ENCODE data around the gene MAP6. TPM values are rescaled to one million over a fixed set of nuclear protein-coding genes. Genes with fewer than 3 reads are reported as not detected.

MAP6 gene
- total RNA-seq, 1 donor from 2014 or later: 30.5 TPM

DNA sequence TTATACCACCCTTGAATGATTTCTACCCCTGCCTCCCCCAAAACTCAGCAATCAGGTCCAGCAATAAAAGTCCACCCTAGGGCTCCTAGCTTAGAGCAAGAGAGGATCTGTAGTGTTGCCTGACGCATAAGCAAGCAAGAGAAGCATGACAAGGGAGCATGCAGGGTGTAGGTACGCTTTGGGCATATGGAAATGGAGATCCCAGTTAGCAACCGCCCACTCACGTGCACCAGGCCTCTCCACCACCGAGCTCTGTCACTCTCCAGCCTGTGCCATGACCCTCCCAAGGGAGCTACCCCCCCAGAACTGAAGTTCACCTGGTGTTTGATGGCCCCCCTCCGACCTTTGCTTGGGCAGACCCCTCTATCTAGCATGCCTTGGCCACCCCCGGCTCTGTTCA, 67.3 kb downstream of the MAP6 start:
- Mint-ChIP-seq H3K36me3 (no peaks in the 10 kb centered on the region), H3K27ac (no peak overlapping the region), H3K4me1 (ENCODE audit: unreplicated experiment) (peaks cover 20% of the 10 kb centered on the region), H3K9me3 (no peaks in the 10 kb centered on the region), H3K4me3 (no peak overlapping the region), H3K27me3 (peaks cover 16% of the 10 kb centered on the region)
- TF ChIP-seq, protein P1, sequence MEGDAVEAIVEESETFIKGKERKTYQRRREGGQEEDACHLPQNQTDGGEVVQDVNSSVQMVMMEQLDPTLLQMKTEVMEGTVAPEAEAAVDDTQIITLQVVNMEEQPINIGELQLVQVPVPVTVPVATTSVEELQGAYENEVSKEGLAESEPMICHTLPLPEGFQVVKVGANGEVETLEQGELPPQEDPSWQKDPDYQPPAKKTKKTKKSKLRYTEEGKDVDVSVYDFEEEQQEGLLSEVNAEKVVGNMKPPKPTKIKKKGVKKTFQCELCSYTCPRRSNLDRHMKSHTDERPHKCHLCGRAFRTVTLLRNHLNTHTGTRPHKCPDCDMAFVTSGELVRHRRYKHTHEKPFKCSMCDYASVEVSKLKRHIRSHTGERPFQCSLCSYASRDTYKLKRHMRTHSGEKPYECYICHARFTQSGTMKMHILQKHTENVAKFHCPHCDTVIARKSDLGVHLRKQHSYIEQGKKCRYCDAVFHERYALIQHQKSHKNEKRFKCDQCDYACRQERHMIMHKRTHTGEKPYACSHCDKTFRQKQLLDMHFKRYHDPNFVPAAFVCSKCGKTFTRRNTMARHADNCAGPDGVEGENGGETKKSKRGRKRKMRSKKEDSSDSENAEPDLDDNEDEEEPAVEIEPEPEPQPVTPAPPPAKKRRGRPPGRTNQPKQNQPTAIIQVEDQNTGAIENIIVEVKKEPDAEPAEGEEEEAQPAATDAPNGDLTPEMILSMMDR (conservative IDR thresholded peaks at IDR 0.05): no peak
- no peak for DNase-seq (ENCODE audit: extremely low spot score, unreplicated experiment)

DNA sequence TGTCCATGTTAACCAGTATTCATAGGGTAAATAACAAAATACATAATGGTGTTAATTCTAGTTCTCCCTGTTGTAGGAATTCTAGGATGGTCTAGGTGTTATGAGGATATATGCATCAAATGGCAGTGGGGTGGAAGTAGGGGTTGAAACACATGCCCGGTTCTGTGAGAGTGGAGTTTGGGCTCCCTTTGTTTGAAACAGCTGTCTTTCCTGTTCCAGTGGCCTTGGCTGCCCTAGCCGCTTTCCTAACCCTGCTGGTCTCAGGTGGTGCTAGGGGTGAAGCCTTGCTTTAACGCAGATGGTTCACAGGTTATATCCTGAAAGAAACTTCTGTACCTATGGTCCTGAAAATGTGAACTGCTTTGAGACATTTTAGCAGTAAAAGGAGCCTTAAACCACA, 68.5 kb downstream of the MAP6 start:
- Mint-ChIP-seq H3K36me3 (no peaks in the 10 kb centered on the region), H3K9me3 (no peaks in the 10 kb centered on the region), H3K27me3 (peaks cover 21% of the 10 kb centered on the region), H3K4me3 (no peak overlapping the region), H3K4me1 (ENCODE audit: unreplicated experiment) (peaks cover 20% of the 10 kb centered on the region), H3K27ac (no peak overlapping the region)
- DNase-seq (ENCODE audit: extremely low spot score, unreplicated experiment): no peak
- TF ChIP-seq, protein P1 (conservative IDR thresholded peaks at IDR 0.05): no peak

DNA sequence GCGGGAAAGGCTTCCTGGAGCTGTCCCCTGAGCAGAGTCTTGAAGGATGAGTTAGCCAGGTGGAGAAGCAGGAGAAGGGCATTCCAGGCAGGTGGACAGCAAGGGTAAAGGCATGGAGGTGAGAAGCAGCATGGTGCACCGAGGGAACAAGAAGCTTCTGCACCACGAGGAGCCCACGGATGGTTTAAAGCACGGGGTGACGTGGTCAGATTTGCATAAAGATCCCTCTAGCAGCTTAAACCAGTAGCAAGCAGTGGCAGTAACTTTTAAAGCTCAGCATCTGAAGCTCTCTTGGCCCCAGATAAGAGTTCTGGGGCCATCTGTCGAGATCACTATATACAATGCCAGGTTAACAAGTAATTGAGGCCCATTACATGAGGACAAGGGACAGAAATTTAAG, 69.9 kb downstream of the MAP6 start:
- Mint-ChIP-seq H3K4me3 (no peak overlapping the region), H3K27ac (no peak overlapping the region), H3K36me3 (no peaks in the 10 kb centered on the region), H3K4me1 (ENCODE audit: unreplicated experiment) (peaks cover 23% of the 10 kb centered on the region), H3K9me3 (no peaks in the 10 kb centered on the region), H3K27me3 (peaks cover 18% of the 10 kb centered on the region)
- no peak for DNase-seq (ENCODE audit: extremely low spot score, unreplicated experiment)
- TF ChIP-seq, protein P1 (conservative IDR thresholded peaks at IDR 0.05): no peak

DNA sequence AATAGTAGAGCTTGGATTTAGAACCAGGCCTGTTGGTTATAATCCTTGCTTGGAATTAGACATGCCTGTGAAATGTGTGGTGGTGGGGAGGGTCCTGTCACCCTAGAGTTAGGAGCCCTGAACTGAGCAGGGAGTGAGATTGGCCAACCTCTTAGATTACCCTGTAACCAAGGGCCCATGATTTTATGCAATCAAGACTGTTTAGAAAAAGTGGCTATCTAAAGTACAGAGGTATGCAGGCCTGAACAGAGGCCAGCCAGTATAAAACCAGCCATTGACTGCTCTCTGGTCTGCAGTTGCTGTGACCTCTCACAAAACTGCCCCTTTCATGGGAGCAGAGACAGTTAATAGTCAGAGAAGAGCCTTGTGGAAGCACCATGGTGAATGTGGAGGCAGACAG, 70.6 kb downstream of the MAP6 start:
- DNase-seq (ENCODE audit: extremely low spot score, unreplicated experiment): no peak
- Mint-ChIP-seq H3K4me3 (no peak overlapping the region), H3K27me3 (peaks cover 18% of the 10 kb centered on the region), H3K27ac (no peak overlapping the region), H3K4me1 (ENCODE audit: unreplicated experiment) (peaks cover 23% of the 10 kb centered on the region), H3K36me3 (no peaks in the 10 kb centered on the region), H3K9me3 (no peaks in the 10 kb centered on the region)
- TF ChIP-seq, protein P1 (conservative IDR thresholded peaks at IDR 0.05): no peak

DNA sequence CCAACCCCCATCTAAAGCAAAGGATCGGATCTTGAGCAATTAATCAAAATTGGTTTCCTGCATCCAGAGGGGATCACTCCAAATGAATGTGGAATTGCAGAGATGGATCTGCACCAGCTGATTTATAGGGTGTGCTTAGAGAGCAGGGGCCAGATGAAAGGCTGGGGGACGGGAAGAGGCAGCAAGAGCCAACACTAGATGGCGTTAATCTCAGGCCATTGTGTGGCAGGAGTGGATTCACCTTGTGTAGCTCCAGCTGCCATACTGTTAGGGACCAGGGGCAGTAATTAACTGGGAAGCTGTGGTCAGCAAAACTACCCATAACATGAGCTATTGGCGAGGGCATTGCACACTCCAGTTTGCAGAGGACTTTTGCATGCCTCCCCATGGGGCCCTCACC, 71.2 kb downstream of the MAP6 start:
- TF ChIP-seq, protein P1 (conservative IDR thresholded peaks at IDR 0.05): peak; percentile 73
- Mint-ChIP-seq H3K36me3 (no peaks in the 10 kb centered on the region), H3K27me3 (peaks cover 18% of the 10 kb centered on the region), H3K4me3 (no peak overlapping the region), H3K4me1 (ENCODE audit: unreplicated experiment) (peaks cover 23% of the 10 kb centered on the region), H3K9me3 (no peaks in the 10 kb centered on the region), H3K27ac (no peak overlapping the region)
- no peak for DNase-seq (ENCODE audit: extremely low spot score, unreplicated experiment)

DNA sequence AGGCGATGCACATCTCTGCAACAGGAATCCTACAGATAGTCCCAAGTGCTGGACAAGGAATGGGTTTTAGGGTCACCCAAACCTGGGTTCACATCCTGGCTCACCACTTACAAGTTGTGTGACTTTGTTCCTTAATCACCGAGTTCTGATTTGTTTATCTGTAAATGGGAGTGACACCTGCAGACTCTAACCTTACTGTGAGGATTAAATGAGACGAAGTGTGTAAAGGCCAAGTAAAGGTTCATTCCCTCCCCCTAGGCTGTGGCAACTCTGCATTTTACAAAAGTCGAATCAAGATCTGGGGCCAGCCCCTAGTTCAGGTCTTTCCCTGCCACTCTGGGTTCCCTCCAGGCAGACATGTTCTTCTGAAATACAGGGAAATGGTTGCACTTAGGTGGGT, 71.9 kb downstream of the MAP6 start:
- TF ChIP-seq, protein P1 (conservative IDR thresholded peaks at IDR 0.05): no peak
- no peak for DNase-seq (ENCODE audit: extremely low spot score, unreplicated experiment)
- Mint-ChIP-seq H3K4me3 (no peak overlapping the region), H3K9me3 (no peaks in the 10 kb centered on the region), H3K4me1 (ENCODE audit: unreplicated experiment) (peaks cover 29% of the 10 kb centered on the region), H3K27me3 (peaks cover 14% of the 10 kb centered on the region), H3K36me3 (no peaks in the 10 kb centered on the region), H3K27ac (no peak overlapping the region)

All from type B pancreatic cell (in vitro differentiated cells).